Kidney epithelial cell (primary cell): Measurements from ENCODE around the gene PTPRE. TPM values are rescaled to one million over a fixed set of nuclear protein-coding genes. Genes with fewer than 3 reads are reported as not detected.

Source experiments
- DNase-seq: peaks from one replicate; pipeline ENCODE4 v3.0.0-alpha.2; 2010; ENCODE audit warnings: low read depth
- H3K27me3 ChIP-seq: 2 replicates; pipeline ENCODE4 v1.6.0; 2011; ENCODE audit warnings: low read length; ENCODE audit not compliant: control insufficient read depth, insufficient read depth
- H3K36me3 ChIP-seq: 2 replicates; pipeline ENCODE4 v1.5.1; 2011; ENCODE audit warnings: low read length; ENCODE audit not compliant: control insufficient read depth, insufficient read depth
- H3K4me3 ChIP-seq: 2 replicates; pipeline ENCODE4 v1.5.1; 2011; ENCODE audit warnings: low read depth, mild to moderate bottlenecking, control low read depth, low read length
- total RNA-seq: library from RNA; depleted of rRNA; stranded (reverse); fragments of >200 nt; gene quantifications from 2 replicates; pipeline ENCODE4 v1.2.3, GENCODE V29; 2015
- TF ChIP-seq, protein P1 (sequence below): IDR thresholded peaks from 2 replicates; pipeline ENCODE4 v1.5.1; 2011; ENCODE audit warnings: mild to moderate bottlenecking, moderate library complexity, low read length, control low read depth, inconsistent platforms; ENCODE audit not compliant: insufficient read depth, poor library complexity, severe bottlenecking

Gene PTPRE
- total RNA-seq, 1 donor from 2014 or later, result 10.3 TPM

- H3K27me3 ChIP-seq, result no peaks in the 10 kb centered on the region
- H3K4me3 ChIP-seq, result no peak overlapping the region
- no peak for DNase-seq
- TF ChIP-seq, protein P1, sequence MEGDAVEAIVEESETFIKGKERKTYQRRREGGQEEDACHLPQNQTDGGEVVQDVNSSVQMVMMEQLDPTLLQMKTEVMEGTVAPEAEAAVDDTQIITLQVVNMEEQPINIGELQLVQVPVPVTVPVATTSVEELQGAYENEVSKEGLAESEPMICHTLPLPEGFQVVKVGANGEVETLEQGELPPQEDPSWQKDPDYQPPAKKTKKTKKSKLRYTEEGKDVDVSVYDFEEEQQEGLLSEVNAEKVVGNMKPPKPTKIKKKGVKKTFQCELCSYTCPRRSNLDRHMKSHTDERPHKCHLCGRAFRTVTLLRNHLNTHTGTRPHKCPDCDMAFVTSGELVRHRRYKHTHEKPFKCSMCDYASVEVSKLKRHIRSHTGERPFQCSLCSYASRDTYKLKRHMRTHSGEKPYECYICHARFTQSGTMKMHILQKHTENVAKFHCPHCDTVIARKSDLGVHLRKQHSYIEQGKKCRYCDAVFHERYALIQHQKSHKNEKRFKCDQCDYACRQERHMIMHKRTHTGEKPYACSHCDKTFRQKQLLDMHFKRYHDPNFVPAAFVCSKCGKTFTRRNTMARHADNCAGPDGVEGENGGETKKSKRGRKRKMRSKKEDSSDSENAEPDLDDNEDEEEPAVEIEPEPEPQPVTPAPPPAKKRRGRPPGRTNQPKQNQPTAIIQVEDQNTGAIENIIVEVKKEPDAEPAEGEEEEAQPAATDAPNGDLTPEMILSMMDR, result no peak
- H3K36me3 ChIP-seq, result no peaks in the 10 kb centered on the region
These were observed 14.8 kb downstream of the PTPRE start for GRCh38 chr10:127921753-127922145.

DNA sequence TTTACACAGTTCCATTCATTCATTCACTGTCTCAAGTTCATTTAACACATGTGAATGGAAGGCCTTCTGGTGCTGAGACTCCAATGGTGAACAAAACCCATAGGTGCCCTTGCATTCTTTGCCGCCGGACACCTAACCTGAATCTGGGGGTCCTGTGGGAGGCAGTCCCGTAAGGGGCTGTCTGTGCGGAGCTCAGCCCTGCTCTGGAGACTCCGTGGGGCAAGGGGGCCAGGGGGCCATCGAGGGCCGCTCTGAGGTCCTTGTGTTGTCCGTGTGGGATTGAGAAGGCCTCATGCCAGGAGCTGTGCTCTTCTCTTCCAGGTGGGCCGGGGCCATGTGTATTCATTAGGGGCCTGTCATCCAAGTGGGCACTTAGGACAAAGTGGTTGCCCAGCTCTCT lies 15.3 kb downstream of the PTPRE start:
- TF ChIP-seq, protein P1, result no peak
- Histone ChIP-seq H3K27me3 (no peaks in the 10 kb centered on the region), H3K36me3 (no peaks in the 10 kb centered on the region), H3K4me3 (no peak overlapping the region)
- DNase-seq, result no peak

DNA sequence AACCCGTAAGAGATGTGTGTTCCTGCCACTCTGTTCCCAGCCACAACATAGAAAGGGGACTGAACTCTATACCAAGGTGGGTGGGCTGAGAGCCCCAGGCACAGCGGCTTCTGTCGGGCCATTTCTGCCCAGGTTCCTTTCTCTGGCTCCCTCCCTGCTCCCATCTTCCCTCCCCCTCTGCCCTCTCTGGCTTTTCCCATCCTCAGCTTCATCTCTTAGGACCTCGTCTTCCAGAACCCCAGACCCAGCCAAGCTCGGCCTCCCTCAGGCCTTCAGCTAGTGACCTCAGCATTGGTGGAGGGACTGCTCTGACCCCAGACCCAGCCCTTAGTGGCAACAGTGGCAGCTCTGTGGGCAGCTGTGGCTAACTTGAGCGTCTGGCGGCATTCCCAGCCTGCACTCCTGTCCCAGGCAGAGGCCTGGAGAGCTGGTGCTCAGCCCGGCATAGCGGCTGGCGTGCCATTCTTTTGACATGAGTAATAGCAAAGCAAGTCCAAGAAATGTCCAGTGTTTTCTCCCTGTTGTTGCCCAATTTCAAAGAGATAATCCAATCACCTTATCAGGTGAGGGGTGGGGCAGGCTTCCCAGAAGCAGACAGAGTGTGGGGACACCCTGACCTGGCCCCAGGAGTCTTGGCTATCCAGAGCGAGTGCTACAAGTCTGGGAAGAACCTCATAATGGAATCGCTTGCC lies 15.9 kb downstream of the PTPRE start:
- no peak overlapping the region for H3K4me3 ChIP-seq
- H3K36me3 ChIP-seq, result no peaks in the 10 kb centered on the region
- no peaks in the 10 kb centered on the region for H3K27me3 ChIP-seq
- DNase-seq, result peak; percentile 82
- TF ChIP-seq, protein P1, result no peak

DNA sequence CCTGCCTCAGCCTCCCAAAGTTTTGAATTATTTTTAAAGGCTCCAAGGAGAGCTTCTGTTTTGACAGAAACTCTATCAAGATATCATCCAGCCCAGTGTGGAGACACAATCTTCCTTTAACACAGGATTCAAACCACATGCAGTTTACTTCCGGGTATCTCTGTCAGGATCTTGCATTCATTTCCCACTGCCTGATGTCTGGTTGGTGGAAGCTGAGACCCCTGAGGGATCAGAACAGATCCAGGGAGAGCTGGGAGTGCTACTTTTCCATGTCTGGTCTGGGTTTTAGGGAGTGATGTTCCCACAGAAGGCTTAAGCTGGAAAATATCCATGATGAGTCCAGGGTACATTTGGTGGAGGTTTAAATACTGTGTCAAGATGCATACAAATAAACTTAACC lies 16.7 kb downstream of the PTPRE start:
- DNase-seq, result no peak
- TF ChIP-seq, protein P1, result no peak
- Histone ChIP-seq H3K27me3 (no peaks in the 10 kb centered on the region), H3K36me3 (no peaks in the 10 kb centered on the region), H3K4me3 (no peak overlapping the region)

- Histone ChIP-seq H3K4me3 (no peak overlapping the region), H3K36me3 (no peaks in the 10 kb centered on the region), H3K27me3 (no peaks in the 10 kb centered on the region)
- no peak for DNase-seq
- TF ChIP-seq, protein P1, result no peak
These were observed 18.7 kb downstream of the PTPRE start for GRCh38 chr10:127925471-127926207.
